ENCODE data around the gene IL1RAP.

Gene IL1RAP

DNA sequence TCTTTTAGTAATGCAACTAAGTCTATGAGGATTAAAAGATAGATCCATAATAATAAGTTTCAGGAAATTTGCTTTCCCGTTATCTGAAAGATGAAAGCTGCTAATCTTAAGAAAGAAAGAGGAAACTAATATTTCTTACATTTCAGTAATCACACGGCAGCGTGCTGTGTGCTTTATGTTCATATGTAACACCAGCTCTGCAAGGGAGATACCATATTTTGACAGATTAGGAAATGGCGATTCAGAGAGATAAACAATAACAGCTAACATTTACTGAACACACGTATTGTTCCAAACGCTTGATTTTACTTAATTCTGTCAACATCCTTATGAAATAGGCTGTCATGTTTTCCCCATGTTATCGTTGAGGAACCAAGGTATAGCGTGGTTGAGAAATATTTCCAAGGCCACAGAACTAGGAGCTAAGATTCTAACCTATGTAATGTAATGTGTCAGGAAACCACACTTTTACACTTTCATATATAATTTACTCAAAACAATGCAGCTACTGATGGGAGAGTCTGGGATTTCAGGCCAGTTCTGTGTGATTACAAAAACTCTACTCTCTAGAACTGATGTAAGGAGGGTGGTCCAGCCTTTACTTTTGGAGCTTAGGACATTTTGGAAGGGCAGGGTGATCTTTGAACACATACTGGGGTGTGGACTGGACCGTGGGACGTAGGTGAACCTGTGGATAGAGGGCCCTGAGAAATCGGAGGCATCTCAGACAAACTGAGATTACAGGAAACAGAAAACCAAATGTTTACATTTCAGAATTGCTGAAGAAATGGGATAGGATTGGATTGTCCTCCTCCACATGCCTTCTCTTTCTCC, 100.6 kb downstream of the IL1RAP start:
- DNase-seq (ENCODE audit: low read depth in 2 of 2): no peak

DNA sequence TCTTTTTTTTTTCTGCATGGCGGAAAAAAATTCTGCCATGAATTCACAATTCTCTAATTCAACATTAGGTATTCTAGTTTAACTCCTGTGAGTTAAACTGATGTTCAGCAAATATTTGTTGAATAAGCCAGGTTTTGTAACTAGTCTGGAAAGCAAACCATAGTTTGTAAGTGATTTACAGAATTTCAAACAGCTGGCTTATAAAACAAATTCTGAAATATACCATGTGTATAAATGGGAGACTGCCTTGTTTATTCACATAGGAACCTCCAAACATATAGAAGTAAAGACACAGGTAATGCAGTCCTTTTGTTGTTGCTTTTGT, 101.1 kb downstream of the IL1RAP start:
- DNase-seq (ENCODE audit: low read depth in 2 of 2): no peak

DNA sequence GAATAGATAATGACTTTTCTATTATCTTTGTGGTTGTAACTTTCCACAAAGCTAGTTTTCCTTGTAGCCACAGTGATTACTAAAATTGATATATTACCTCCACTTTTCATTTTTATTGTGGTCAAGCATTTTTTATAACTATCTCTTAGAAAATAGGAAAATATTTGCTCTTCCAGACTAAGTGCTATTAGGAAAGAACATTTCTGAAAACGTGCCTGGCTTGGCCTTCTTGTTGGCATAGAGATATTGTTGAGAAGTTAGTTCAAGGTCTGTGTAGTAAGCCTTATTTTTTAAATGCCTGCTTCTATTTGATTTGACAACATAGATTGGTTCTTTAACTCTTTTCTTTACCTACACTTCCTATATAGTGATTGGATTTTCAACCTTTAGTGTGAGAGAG, 101.7 kb downstream of the IL1RAP start:
- DNase-seq (ENCODE audit: low read depth in 2 of 2): no peak

DNA sequence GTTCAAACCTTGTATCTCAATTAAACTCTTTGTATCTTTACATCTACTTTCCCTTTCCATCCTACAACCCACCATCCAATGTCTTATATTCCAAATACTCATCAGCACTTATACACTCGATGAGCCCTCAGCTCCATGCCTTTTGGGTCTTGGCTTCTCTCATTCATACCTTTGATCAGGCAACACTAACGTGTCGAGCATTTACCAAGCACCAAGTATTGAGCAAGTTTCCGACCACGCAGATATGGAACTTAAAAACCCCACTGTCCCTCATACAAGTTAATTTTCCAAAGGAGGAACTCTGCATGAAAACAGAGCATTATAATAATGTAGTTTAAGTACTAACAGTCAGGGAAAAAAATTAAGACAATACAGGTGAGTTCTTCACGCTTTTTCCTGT, 102.8 kb downstream of the IL1RAP start:
- no peak for DNase-seq (ENCODE audit: low read depth in 2 of 2)

DNA sequence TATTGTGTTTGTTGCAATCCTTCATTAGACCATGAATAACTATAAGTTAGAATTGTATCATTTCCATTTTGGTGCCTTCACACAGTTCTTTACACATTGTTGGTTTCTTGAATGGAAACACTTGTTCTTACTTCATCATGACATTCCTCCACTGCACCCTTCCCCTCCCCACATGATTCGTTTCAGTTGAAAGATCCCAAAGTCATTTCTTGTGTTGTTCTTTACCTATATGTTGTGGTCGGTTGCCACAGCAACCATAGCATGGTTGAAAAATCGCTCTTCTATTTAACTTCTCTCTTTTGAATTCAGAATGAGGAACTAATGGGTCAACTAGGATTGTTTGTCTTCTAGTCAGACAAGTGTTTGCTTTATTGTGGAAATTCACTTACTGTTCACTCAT, 103.3 kb downstream of the IL1RAP start:
- no peak for DNase-seq (ENCODE audit: low read depth in 2 of 2)

DNA sequence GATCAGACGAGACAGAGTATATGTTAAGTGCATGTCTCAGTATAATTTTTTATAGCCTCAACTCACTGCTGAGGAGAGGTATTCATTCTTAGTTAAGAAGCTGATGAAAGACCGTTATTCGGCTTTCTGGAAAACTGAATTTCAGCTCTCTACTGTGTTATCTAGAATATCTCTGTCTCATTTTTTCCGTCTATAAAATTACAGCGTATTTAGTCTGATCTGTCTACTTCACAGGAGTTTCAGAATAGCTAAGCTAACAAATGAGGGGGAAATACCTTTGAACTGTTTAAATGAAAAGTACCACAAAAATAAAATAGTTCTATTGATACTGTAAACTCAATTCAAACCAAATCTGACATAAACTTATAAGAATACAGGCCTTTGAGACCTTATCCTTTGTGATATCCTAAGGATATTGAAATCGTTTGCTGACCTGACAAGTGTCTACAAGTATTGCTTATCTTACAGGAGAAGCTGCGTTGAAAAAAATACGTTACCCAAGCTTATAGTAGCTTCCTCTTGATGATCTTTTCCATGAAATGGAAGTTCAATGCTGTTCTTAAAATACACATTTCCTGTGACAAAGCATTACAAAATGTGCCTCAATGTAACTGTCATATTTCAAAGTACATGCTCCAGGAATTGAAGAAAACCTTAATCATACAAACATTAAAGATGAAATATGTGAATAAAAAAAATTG, 104.6 kb downstream of the IL1RAP start:
- DNase-seq (ENCODE audit: low read depth in 2 of 2): no peak

DNA sequence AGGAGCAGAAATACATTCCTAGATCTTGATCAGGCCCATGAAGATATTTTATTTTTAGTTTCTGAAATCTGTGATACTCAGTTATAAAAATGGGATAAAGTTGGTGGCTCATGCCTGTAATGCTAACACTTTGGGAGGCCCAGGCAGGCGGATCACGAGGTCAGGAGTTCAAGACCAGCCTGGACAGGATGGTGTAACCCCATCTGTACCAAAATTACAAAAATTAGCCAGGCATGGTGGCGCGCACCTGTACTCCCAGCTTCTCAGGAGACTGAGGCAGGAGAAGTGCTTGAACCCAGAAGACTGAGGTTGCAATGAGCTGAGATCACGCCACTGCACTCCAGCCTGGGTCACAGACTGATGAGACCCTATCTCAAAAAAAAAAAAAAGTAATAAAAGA, 105.5 kb downstream of the IL1RAP start:
- no peak for DNase-seq (ENCODE audit: low read depth in 2 of 2)

DNA sequence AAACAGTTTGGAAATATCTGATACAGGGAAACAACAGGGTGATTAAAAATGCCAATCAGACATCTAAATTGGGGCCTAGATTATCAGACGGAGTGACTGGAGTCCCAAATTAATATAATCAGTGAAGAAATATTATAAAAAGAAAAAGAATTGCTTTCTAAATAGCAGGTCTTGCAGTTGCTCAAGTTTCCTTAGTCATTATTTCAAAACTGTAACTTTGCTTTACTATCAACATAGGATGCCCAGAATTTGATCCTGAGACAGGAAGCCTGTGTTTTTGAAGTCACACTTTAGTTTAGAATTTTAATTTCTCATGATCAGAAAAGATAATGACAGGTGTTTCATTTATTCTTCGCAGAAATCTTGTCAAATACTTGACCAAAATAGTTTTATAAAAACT, 105.9 kb downstream of the IL1RAP start:
- DNase-seq (ENCODE audit: low read depth in 2 of 2): no peak

DNA sequence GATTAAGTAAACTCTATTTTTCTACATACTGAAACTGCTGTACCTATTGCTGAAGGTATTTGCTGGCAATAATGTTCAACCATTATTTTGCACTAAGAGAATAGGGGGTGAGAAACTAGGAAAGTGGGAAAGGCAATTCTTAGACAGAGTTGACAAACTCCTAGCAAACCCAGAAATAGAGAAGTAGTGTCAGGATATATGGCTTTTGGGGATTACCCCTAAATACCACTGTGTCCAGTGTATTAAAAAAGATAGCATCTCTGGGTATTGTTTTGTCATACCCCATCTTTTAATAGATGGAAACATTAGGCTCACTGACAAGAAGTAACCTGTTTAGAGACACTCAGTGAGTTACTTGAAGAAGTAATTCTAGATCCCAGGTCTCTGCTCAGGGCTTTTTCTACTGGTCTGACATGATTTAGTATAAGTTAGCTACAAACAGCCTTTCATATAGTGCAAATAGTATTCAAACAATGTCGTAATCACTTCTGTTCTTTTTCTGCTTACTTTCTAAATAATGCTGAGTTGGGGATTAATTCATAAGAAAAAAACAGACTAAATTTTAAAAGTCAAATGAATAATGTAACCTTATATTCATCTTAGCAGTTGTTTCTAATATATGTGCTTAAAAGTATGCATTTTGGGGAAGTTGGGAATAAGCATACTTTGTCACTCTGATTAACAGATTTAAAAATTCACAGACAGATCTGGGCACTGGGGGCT, 107.2 kb downstream of the IL1RAP start:
- DNase-seq (ENCODE audit: low read depth in 2 of 2): no peak

DNA sequence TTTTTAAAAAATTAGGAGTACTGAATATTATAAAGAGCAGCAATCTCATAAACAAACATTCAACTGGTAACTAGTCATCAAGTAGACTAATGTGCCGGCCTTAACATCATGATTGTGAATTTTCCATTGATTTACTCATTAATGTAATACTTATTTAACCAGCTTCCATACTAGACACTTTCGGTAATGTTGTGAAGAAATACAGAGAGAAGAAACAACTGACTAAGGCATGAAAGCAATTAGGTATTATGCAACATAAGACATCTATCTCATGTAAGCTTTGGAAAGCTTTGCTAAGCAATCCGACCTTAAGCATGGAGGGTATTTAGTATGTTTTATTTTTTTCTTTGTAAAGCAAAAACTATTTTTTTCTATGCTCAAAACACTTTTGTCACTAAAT, 108.0 kb downstream of the IL1RAP start:
- DNase-seq (ENCODE audit: low read depth in 2 of 2): no peak

DNA sequence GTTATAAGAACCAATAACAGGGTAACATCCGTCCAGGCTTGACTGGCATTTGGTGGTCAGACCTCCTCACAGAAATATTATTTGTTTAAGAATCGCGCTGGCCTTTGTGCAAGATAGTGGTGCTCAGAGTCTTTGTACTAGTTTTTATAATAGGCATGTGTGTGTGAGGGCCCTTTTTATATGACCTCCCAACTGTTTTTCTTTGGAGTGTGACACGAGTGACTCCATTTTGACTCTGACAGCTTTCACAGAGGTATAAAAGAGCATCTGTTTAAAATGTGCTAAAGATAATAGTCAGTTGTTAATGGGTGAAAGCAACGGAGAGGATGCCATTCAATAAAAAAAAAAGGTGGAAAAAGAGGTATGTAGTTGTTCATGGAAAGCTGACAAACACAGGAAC, 110.4 kb downstream of the IL1RAP start:
- DNase-seq (ENCODE audit: low read depth in 2 of 2): no peak

DNA sequence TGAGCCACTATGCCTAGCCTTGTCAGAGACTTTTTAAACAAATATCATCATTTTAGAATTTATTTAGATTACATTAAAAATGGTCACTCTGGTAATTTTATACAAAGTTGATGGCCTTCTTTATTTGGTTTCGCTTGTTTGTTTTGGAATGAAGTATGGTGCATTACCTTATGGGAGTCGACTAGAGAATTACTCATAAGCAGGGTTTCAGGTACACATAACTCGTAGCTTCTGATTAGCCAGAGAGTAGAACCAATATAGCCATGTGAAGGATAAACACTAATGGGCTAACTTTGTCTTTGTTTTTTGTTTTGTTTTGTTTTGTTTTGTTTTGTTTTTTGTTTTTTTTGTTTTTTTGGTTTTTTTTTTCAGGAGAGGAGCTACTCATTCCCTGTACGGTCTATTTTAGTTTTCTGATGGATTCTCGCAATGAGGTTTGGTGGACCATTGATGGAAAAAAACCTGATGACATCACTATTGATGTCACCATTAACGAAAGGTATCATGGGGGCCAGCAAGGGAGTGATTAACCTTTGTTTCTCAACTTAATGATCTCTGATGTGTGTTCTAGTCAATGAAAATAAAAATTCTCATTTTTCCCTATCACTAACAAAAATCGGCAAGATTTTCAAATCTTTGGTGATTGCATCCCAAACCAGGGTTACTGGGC, 113.2 kb downstream of the IL1RAP start:
- DNase-seq (ENCODE audit: low read depth in 2 of 2): no peak

DNA sequence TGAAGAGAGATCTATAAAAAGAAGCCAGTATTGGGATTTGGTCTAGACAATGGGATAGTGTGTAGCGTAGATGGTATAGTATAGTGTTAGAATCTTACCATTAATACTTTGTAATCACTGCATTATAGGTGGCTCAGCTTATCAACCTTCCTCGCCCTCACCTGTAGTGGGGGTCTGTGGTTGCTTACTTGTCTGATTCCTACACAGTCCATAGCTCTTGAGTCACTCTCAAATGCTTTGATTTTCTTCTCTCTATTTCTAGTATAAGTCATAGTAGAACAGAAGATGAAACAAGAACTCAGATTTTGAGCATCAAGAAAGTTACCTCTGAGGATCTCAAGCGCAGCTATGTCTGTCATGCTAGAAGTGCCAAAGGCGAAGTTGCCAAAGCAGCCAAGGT, 115.2 kb downstream of the IL1RAP start:
- no peak for DNase-seq (ENCODE audit: low read depth in 2 of 2)

DNA sequence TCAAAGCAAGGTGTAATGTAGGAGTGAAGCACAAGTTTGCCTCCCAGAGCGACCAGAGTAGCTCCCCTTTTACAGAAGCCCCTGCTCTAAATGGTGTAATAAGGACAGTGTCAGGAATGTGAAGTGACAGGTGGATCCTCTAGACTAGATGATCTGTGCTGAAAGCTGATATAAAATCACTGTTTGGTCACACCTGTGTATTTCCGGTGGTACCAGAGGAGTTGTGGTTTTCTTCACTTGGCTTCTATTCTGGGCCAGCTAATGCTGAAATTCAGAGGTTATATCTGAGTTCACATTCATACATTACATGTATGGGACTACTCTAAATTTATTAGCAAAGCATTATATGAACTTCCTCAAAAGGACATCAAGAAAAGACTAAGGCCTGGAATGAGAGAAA, 117.4 kb downstream of the IL1RAP start:
- DNase-seq (ENCODE audit: low read depth in 2 of 2): no peak

DNA sequence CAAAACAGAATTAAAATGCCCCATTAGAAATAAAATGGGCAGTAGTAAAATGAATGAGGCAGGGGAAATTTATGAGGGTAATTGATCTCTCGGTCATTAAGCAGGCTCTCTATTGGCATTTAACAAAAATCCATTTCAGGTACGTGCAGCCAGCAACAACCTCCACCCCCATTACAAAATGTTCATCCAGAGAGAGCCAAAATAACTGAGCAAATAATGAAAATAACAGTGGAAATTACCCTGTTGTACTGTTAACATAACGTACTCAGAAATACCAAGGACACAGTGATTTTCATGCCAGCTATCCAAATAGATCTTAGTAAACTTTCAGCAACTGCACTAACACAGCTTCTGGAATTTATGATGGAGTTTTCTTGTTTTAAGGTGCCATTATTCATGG, 127.7 kb downstream of the IL1RAP start:
- no peak for DNase-seq (ENCODE audit: low read depth in 2 of 2)

DNA sequence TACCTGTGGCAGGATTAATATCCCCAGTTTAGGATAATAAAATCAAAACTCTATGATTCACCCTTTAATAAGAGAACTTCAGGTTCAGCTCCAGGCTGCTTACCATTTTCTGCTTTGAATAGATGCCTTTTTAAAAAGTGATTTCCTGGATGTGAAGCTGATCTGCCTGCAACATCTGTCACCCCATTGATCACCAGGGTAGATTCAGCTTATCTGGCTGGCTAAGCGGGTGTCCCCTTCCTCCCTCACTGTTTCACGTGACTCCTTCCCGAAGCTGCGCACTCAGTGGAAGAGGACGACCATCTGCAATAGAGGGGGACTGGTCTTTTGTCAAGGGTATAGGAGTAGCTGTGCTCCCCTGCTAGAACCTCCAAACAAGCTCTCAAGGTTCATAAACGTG, 128.1 kb downstream of the IL1RAP start:
- no peak for DNase-seq (ENCODE audit: low read depth in 2 of 2)

DNA sequence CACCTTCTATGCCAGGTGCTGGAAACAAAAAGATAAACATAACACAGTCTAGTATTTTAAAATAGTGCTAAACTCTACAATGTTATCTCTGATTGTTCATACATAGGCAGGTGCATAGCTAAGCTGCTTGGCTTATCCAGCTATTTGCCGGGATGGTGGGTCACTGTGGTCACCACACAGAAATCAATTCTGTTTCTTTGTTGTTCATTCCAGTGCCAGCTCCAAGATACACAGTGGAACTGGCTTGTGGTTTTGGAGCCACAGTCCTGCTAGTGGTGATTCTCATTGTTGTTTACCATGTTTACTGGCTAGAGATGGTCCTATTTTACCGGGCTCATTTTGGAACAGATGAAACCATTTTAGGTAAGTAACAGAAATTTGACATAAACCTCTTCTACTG, 130.2 kb downstream of the IL1RAP start:
- no peak for DNase-seq (ENCODE audit: low read depth in 2 of 2)

DNA sequence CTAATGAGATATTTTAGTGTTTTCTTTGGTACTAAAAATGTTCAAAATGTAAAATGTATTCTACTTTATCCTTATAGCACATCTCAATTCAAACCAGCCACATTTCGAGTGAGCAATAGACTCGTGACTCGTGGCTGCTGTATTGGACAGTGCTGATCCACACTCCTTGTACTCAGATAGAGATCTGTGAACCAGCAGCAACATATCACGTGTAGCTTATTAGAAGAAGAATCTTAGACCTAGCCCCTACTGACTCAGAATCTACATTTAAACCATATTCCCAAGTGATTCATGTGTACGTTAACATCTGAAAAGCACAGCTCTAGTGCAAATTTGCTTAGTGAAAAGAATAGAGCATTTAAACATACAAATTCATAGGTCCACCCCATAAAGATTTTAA, 130.9 kb downstream of the IL1RAP start:
- DNase-seq (ENCODE audit: low read depth in 2 of 2): no peak

DNA sequence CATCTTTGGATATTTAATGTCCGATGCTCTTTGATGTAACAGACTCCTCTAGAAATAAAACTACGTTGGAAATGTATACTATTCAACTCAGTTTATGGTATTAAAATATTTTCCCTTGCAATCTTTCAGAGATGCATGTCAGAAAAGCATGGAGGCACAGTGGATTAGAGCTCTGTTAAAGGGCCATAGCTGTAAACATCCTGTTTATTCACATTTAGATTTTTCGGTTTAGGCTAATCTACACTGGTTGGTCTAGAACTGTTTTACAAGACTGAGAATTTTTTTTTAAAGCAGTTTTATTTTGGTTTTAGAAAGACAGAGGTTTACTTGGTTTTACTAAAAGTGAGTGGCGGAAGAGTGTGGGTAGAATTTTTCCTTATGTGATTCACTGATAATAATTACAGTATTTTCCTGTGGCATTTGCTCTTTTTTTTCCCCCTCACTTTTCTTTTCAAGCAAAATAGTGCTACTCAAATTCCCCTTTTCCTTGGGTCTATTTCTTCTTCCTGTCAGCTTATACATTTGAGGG, 132.1 kb downstream of the IL1RAP start:
- DNase-seq (ENCODE audit: low read depth in 2 of 2): no peak

DNA sequence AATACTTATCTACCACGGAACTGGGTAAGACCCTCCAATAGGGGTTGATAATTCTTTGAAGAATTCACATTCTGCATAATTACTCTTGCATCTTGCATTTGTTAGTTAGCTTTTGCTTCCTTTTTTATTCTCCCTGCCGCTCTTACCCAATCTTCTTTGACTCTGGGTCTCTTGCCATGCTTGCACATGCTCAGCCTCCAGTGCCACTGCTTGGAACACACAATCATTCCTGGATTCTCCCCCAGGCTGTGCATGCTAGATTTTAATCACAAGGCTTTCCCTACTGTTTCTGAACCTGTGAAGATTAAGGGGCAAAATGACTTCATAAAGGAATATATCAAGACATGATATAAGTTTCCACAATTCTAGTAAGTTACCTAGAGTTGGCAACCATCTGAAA, 133.1 kb downstream of the IL1RAP start:
- no peak for DNase-seq (ENCODE audit: low read depth in 2 of 2)

DNA sequence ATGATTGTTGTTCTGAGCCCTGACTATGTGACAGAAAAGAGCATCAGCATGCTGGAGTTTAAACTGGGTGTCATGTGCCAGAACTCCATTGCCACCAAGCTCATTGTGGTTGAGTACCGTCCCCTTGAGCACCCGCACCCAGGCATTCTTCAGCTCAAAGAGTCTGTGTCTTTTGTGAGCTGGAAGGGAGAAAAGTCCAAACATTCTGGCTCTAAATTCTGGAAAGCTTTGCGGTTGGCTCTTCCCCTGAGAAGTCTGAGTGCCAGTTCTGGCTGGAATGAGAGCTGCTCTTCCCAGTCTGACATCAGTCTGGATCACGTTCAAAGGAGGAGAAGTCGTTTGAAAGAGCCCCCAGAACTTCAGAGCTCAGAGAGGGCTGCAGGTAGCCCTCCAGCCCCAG, 142.0 kb downstream of the IL1RAP start:
- DNase-seq (ENCODE audit: low read depth in 2 of 2): no peak

DNA sequence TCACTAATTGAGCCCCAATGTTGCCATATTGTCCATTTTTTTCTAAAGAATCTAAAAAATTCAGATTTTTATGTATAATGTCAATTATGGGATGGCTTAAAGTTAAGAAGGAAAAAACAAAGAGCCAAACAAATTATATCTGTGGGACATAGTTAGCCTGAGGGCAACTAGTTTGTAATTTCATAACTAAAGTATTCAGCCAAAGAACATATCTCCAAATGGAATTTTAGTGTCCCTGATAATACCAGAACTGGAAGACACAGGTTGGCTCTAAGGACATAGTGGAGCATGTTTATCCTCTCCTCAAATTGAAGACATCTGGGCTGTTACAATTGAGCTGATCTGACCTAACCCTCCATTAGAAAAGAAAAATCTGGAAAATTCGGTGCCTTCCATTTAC, 144.2 kb downstream of the IL1RAP start:
- no peak for DNase-seq (ENCODE audit: low read depth in 2 of 2)
